ENCODE measurements around the gene ARID3B. TPM values are rescaled to one million over a fixed set of nuclear protein-coding genes. Genes with fewer than 3 reads are reported as not detected.

ARID3B gene
- total RNA-seq, 1 donor from 2014 or later, result 2.0 TPM

DNA sequence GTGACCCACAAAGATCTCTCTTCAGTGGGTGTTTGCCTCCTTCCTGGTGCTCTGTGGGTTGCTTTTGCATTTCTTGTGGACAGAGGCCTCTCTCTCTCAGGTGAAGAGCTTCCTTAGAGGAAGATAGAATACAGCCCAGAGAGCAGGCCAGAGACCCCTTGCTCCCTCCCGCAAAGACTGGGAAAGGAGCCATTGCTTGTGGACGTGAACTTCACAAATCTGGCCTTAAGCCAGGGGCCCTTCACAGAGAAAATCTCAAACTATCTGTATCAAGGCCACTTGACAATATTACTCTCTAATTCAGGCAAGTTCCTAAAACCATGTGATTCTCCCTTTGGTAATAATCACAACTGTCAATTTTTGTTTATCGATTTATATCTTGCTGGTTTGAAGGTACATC is 44.2 kb downstream of the ARID3B start:
- H3K4me1 ChIP-seq, result peaks cover 31% of the 10 kb centered on the region
- intact Hi-C loops (cut with micrococcal nuclease), result no loop called here

DNA sequence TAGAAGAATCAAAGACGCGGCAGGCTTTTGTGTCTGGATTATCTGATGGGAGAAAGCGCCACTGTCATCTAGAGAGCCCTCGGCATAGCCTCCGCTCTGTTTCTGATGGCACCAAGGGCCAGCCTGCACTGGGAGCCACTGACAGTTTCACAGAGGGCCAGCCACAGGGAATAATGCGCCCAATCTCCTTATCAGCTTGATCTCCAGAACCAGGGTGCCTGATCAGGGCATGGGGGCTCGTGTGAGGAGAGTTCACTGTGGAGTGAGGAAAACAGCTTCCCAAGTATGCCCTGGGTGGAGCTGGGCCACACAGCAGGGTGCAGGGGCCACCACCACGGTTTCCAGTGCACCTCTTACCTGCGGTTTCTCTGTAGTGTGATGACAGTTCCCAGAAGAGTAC is 44.8 kb downstream of the ARID3B start:
- peaks cover 10% of the 10 kb centered on the region for H3K36me3 ChIP-seq
- intact Hi-C loops (cut with micrococcal nuclease), result no loop called here

More for the DNA sequence above, 44.2 kb downstream of the ARID3B start:
- DNase-seq, result no peak
- TF ChIP-seq, protein P1, sequence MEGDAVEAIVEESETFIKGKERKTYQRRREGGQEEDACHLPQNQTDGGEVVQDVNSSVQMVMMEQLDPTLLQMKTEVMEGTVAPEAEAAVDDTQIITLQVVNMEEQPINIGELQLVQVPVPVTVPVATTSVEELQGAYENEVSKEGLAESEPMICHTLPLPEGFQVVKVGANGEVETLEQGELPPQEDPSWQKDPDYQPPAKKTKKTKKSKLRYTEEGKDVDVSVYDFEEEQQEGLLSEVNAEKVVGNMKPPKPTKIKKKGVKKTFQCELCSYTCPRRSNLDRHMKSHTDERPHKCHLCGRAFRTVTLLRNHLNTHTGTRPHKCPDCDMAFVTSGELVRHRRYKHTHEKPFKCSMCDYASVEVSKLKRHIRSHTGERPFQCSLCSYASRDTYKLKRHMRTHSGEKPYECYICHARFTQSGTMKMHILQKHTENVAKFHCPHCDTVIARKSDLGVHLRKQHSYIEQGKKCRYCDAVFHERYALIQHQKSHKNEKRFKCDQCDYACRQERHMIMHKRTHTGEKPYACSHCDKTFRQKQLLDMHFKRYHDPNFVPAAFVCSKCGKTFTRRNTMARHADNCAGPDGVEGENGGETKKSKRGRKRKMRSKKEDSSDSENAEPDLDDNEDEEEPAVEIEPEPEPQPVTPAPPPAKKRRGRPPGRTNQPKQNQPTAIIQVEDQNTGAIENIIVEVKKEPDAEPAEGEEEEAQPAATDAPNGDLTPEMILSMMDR (IDR thresholded peaks at IDR 0.05; ENCODE audit: borderline replicate concordance), result no peak
- H3K4me3 ChIP-seq, result no peak overlapping the region
- no peaks in the 10 kb centered on the region for H3K27me3 ChIP-seq (ENCODE audit: low read depth)
- no peaks in the 10 kb centered on the region for H3K9me3 ChIP-seq (replicated peaks)
- H3K27ac ChIP-seq (replicated peaks), result no peak overlapping the region
- peaks cover 3% of the 10 kb centered on the region for H3K36me3 ChIP-seq

DNA sequence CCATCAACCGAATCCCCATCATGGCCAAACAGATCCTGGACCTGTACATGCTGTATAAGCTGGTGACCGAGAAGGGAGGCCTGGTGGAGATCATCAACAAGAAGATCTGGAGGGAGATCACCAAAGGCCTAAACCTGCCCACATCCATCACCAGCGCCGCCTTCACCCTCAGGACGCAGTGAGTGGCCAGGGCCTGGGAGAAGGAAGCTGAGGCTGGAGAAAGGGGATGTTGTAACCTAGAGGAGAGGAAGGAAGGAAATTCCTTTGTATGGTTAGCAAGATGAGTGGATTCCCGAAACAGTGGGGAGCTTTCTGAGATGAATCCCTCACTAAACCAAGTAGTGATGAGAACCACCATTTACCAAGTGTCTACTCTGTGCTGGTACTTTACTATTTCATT is 48.8 kb downstream of the ARID3B start:
- intact Hi-C loops (cut with micrococcal nuclease), result no loop called here
- TF ChIP-seq, protein P1 (IDR thresholded peaks at IDR 0.05; ENCODE audit: borderline replicate concordance), result no peak
- H3K4me1 ChIP-seq, result peaks cover 29% of the 10 kb centered on the region
- no peak overlapping the region for H3K4me3 ChIP-seq
- no peaks in the 10 kb centered on the region for H3K9me3 ChIP-seq (replicated peaks)
- H3K27me3 ChIP-seq (ENCODE audit: low read depth), result no peaks in the 10 kb centered on the region
- DNase-seq, result no peak
- H3K36me3 ChIP-seq, result peaks cover 41% of the 10 kb centered on the region
- H3K27ac ChIP-seq (replicated peaks), result no peak overlapping the region

More for the DNA sequence above, 44.8 kb downstream of the ARID3B start:
- TF ChIP-seq, protein P1 (IDR thresholded peaks at IDR 0.05; ENCODE audit: borderline replicate concordance), result no peak
- Histone ChIP-seq H3K9me3 (replicated peaks) (no peaks in the 10 kb centered on the region), H3K4me3 (no peak overlapping the region), H3K4me1 (peaks cover 31% of the 10 kb centered on the region), H3K27ac (replicated peaks) (no peak overlapping the region), H3K27me3 (ENCODE audit: low read depth) (no peaks in the 10 kb centered on the region)
- DNase-seq, result no peak

DNA sequence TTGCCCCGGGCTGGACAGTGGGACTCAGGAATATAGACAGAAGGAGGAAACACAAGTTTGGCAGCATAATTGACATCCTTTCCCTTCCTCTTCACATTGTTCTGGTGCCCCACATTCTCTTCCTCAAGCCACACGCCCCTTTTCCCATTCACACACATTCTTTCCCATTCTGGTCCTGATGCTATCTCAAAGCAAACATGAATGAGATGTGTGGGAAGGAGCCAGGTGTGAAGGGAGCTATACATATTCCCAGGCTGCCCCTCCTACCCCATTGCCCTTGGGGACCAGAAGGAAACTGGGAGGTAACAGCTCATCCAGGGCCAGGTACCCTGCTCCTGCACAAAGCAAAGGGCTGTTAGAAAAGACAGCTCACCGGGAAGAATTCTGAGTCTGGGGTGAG is 51.2 kb downstream of the ARID3B start:
- TF ChIP-seq, protein P1 (IDR thresholded peaks at IDR 0.05; ENCODE audit: borderline replicate concordance), result no peak
- Histone ChIP-seq H3K27ac (replicated peaks) (no peak overlapping the region), H3K9me3 (replicated peaks) (no peaks in the 10 kb centered on the region), H3K4me3 (no peak overlapping the region), H3K36me3 (peaks cover 41% of the 10 kb centered on the region), H3K27me3 (ENCODE audit: low read depth) (no peaks in the 10 kb centered on the region), H3K4me1 (peaks cover 20% of the 10 kb centered on the region)
- no peak for DNase-seq
- intact Hi-C loops (cut with micrococcal nuclease), result no loop called here

DNA sequence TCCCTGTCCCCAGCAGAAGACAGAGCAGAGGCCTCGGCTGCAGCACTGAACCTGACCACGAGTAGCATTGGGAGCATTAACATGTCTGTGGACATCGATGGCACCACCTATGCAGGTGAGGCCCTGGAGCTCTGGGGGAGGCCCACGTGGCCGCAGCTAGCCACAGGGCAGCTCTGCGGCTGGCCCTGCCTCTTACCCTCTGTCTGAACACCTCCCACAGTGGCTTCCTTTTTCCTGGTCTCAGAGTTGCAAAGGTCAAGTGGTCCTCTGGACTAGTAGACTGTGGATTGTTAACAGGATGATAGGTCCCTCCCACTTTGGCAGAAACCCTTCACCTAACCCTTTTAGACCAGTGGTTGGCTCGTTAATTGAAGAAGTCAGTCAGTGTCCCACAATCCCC is 52.1 kb downstream of the ARID3B start:
- DNase-seq, result no peak
- H3K36me3 ChIP-seq, result peaks cover 41% of the 10 kb centered on the region
- TF ChIP-seq, protein P1 (IDR thresholded peaks at IDR 0.05; ENCODE audit: borderline replicate concordance), result no peak

More for the DNA sequence above, 52.1 kb downstream of the ARID3B start:
- Histone ChIP-seq H3K9me3 (replicated peaks) (no peaks in the 10 kb centered on the region), H3K4me3 (no peak overlapping the region), H3K4me1 (peaks cover 27% of the 10 kb centered on the region), H3K27me3 (ENCODE audit: low read depth) (no peaks in the 10 kb centered on the region), H3K27ac (replicated peaks) (no peak overlapping the region)
- intact Hi-C loops (cut with micrococcal nuclease), result no loop called here

All from left ventricle myocardium inferior (tissue), 1 donor.